ENCODE results near the gene CEP126. TPM values are rescaled to one million over a fixed set of nuclear protein-coding genes. Genes with fewer than 3 reads are reported as not detected.

Gene CEP126
- total RNA-seq, 1 donor from 2014 or later = 0.53 TPM

DNA sequence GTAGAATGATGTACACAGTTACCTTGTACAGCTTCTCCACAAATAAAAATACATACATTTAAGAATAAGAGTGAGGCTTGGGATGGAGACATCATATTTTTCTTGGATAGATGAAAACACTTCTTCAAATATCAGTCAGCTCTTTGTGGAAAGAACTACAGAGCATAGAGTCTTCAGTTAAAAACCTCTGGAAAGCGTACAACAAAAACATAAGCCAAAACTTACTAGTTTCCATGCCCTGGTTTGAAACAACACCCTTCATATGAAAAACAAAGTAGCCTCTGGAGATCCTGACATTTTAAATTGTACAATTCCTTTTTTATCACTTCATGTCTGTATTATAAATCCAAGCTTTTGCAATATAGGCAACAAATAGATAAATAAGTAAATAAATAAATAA is 7.0 kb upstream of the CEP126 start:
- no peak for FAIRE-seq
- no peak for DNase-seq (ENCODE audit: low read depth)
- no peaks in the 10 kb centered on the region for H3K36me3 ChIP-seq (ENCODE audit: control insufficient read depth, insufficient read depth, low read length)
- H3K4me3 ChIP-seq (ENCODE audit: low read depth, low read length) = no peak overlapping the region
- no peaks in the 10 kb centered on the region for H3K27me3 ChIP-seq (ENCODE audit: control insufficient read depth, insufficient read depth, low read length)
- TF ChIP-seq, protein P1, sequence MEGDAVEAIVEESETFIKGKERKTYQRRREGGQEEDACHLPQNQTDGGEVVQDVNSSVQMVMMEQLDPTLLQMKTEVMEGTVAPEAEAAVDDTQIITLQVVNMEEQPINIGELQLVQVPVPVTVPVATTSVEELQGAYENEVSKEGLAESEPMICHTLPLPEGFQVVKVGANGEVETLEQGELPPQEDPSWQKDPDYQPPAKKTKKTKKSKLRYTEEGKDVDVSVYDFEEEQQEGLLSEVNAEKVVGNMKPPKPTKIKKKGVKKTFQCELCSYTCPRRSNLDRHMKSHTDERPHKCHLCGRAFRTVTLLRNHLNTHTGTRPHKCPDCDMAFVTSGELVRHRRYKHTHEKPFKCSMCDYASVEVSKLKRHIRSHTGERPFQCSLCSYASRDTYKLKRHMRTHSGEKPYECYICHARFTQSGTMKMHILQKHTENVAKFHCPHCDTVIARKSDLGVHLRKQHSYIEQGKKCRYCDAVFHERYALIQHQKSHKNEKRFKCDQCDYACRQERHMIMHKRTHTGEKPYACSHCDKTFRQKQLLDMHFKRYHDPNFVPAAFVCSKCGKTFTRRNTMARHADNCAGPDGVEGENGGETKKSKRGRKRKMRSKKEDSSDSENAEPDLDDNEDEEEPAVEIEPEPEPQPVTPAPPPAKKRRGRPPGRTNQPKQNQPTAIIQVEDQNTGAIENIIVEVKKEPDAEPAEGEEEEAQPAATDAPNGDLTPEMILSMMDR (IDR thresholded peaks at IDR 0.05; ENCODE audit: insufficient read depth, low read length, severe bottlenecking) = no peak

DNA sequence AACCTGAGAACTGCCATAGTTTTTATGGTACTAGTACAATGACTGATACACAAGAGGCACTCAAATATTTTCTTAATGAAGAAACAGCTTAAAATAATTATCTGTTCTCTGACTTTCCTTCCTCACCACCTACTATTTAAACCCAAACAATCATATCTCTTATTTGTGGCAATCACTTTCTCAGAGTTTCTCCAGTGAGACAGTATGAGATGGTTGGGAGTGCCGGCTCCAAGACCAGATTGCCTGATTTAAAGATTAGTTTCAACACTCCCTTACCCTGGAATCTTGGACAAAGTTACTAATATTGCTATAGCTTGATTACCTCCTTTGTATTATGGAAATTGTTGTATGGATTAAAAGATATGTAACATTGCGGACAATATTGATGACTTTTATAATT is 5.7 kb upstream of the CEP126 start:
- TF ChIP-seq, protein P1 (IDR thresholded peaks at IDR 0.05; ENCODE audit: insufficient read depth, low read length, severe bottlenecking) = no peak
- Histone ChIP-seq H3K36me3 (ENCODE audit: control insufficient read depth, insufficient read depth, low read length) (no peaks in the 10 kb centered on the region), H3K27me3 (ENCODE audit: control insufficient read depth, insufficient read depth, low read length) (no peaks in the 10 kb centered on the region), H3K4me3 (ENCODE audit: low read depth, low read length) (no peak overlapping the region)
- DNase-seq (ENCODE audit: low read depth) (no peak), FAIRE-seq (no peak)

DNA sequence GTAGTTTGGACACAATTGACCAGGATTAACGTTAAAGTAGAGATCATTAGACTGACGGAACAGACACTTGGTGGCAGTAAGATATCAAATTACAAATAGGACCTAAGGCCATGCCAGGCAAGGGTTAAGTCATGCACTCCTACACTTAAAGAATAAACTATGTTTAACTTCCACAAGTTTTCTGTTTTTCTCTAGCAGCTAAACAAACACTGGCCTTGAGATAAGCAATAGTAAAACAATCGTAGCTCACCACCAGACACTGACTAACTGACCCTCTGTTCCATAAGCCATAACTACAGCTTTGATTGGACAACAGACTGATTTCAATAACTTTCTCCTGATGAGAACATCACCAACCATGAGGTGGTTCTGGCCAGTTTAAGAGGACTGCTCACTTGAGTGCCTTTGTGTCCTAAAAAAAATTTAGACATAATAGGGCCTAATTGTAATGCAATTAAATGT is 2.0 kb upstream of the CEP126 start:
- DNase-seq (ENCODE audit: low read depth) = peak; percentile 15
- FAIRE-seq = no peak
- TF ChIP-seq, protein P1 (IDR thresholded peaks at IDR 0.05; ENCODE audit: insufficient read depth, low read length, severe bottlenecking) = no peak
- Histone ChIP-seq H3K36me3 (ENCODE audit: control insufficient read depth, insufficient read depth, low read length) (no peaks in the 10 kb centered on the region), H3K4me3 (ENCODE audit: low read depth, low read length) (no peak overlapping the region), H3K27me3 (ENCODE audit: control insufficient read depth, insufficient read depth, low read length) (no peaks in the 10 kb centered on the region)

DNA sequence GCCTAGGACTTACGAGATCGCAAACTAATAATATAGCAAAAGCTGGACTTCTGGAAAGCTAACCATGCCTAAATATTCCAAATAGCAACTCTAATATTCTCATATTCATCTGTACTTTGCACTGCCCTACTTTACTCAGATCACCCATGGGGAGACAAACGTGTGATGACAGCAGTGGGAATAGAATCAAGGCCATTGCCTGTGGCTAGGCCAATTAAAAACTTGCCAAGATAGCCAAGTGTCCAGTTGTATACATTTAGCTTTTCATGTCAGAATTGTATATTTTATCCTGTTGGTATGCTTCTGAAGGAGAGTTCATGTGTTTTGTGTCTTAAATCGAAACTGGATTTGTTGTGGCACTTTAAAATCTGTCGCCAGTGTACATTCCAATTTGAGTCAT is 1.2 kb upstream of the CEP126 start:
- DNase-seq (ENCODE audit: low read depth) (no peak), FAIRE-seq (no peak)
- Histone ChIP-seq H3K27me3 (ENCODE audit: control insufficient read depth, insufficient read depth, low read length) (no peaks in the 10 kb centered on the region), H3K36me3 (ENCODE audit: control insufficient read depth, insufficient read depth, low read length) (no peaks in the 10 kb centered on the region), H3K4me3 (ENCODE audit: low read depth, low read length) (no peak overlapping the region)
- TF ChIP-seq, protein P1 (IDR thresholded peaks at IDR 0.05; ENCODE audit: insufficient read depth, low read length, severe bottlenecking) = no peak

DNA sequence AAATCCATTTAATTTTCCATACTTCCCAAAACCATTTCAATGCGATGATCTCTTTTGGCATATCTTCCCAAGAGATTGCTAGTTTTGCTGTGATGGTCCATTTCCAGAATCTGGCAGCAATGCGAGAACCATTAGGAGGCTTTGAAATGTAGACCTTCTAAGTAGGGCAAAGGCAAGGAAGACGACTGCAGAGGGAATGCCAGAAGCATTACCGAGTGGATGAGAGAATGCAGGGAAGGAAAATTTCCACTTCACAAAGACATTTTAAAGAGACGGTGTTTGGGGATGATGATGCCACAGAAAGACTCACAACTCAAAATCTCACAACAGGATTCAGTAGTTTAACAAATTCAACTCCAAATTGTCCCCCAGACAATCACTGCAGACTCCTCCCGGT is 471 bp upstream of the CEP126 start:
- TF ChIP-seq, protein P1 (IDR thresholded peaks at IDR 0.05; ENCODE audit: insufficient read depth, low read length, severe bottlenecking) = no peak
- H3K27me3 ChIP-seq (ENCODE audit: control insufficient read depth, insufficient read depth, low read length) = no peaks in the 10 kb centered on the region
- FAIRE-seq (no peak), DNase-seq (ENCODE audit: low read depth) (no peak)
- H3K36me3 ChIP-seq (ENCODE audit: control insufficient read depth, insufficient read depth, low read length) = no peaks in the 10 kb centered on the region
- H3K4me3 ChIP-seq (ENCODE audit: low read depth, low read length) = peak overlapping the region; percentile 69

DNA sequence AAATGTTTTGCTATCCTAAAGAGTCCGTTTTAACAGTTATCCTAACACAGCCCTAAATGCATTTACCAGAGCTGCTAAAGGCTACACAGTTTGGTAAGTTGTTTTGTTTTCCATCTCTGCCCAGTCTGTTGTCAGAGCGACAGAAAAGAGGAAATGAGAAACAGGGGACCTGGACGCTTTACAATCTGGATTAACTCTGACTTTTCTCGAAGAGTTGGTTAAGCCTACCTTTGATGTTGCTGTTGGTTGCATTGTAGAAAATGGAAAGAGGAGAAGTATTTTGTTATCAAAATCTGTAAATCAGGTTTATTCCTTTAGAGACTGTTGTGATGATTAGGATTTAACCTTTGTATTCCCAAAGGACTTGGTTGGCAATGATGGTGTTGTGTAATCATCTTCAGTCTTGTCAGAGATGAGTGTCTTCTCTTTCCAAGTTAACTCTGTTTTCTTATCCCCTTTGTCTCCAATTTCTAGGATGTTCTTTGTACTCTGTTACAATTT is 1.0 kb downstream of the CEP126 start:
- Histone ChIP-seq H3K4me3 (ENCODE audit: low read depth, low read length) (peak overlapping the region; percentile 69), H3K36me3 (ENCODE audit: control insufficient read depth, insufficient read depth, low read length) (no peaks in the 10 kb centered on the region), H3K27me3 (ENCODE audit: control insufficient read depth, insufficient read depth, low read length) (no peaks in the 10 kb centered on the region)
- FAIRE-seq = no peak
- DNase-seq (ENCODE audit: low read depth) = peak; percentile 47
- TF ChIP-seq, protein P1 (IDR thresholded peaks at IDR 0.05; ENCODE audit: insufficient read depth, low read length, severe bottlenecking) = no peak
